ENCODE data around the gene PSMB2.

- TF ChIP-seq POLR2A (IDR thresholded peaks at IDR 0.05): no peak
- TF ChIP-seq, protein P1, sequence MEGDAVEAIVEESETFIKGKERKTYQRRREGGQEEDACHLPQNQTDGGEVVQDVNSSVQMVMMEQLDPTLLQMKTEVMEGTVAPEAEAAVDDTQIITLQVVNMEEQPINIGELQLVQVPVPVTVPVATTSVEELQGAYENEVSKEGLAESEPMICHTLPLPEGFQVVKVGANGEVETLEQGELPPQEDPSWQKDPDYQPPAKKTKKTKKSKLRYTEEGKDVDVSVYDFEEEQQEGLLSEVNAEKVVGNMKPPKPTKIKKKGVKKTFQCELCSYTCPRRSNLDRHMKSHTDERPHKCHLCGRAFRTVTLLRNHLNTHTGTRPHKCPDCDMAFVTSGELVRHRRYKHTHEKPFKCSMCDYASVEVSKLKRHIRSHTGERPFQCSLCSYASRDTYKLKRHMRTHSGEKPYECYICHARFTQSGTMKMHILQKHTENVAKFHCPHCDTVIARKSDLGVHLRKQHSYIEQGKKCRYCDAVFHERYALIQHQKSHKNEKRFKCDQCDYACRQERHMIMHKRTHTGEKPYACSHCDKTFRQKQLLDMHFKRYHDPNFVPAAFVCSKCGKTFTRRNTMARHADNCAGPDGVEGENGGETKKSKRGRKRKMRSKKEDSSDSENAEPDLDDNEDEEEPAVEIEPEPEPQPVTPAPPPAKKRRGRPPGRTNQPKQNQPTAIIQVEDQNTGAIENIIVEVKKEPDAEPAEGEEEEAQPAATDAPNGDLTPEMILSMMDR (IDR thresholded peaks at IDR 0.05): no peak
Measured at GRCh38 chr1:35586808-35587207, 54.5 kb downstream of the PSMB2 start.
